ENCODE data around the gene SH3D21.

Gene SH3D21

GRCh38 chr1:36343651-36344394, 37.7 kb downstream of the SH3D21 start:
- H4K8ac ChIP-seq (ENCODE audit: low read length) = no peak overlapping the region
- no peak overlapping the region for H2BK15ac ChIP-seq (ENCODE audit: low read depth, poor library complexity, severe bottlenecking)
- peak overlapping the region; percentile 3 for H4K91ac ChIP-seq (ENCODE audit: low read length)
- H2AK5ac ChIP-seq (ENCODE audit: low read length, severe bottlenecking) = peak overlapping the region; percentile 17
- H3K23ac ChIP-seq (ENCODE audit: low read length in 2 of 2) = no peak overlapping the region
- H3K18ac ChIP-seq (ENCODE audit: low read depth in 1 of 2, low read length in 2 of 2) = peak overlapping the region in 1 of 2 experiments; percentile 42
- H2BK12ac ChIP-seq (ENCODE audit: low read length in 2 of 2) = no peak overlapping the region
- H2AFZ ChIP-seq (ENCODE audit: low read depth, low read length) = no peak overlapping the region
- no peak overlapping the region for H3K4me3 ChIP-seq (ENCODE audit: insufficient read depth in 1 of 2, low read depth in 1 of 2, low read length in 2 of 2)
- H2BK5ac ChIP-seq (ENCODE audit: low read depth, low read length, poor library complexity, severe bottlenecking) = no peak overlapping the region
- peaks cover 87 to 89% of the 10 kb centered on the region in 2 experiments for H3K36me3 ChIP-seq (ENCODE audit: control insufficient read depth in 1 of 2, insufficient read depth in 2 of 2, low read depth in 1 of 2, low read length in 2 of 2)
- H3K4me1 ChIP-seq (ENCODE audit: control insufficient read depth, insufficient read depth, low read depth, low read length) = peaks cover 31% of the 10 kb centered on the region
- no peak overlapping the region for H3K27ac ChIP-seq (ENCODE audit: low read length, poor library complexity, severe bottlenecking)
- H3K4me2 ChIP-seq (ENCODE audit: low read length, poor library complexity, severe bottlenecking) = no peak overlapping the region
- 97% methylated on average over 24 of the region's 24 CpGs for WGBS
- no peaks in the 10 kb centered on the region for H3K9me3 ChIP-seq (ENCODE audit: control insufficient read depth, low read length)
- H3K14ac ChIP-seq (ENCODE audit: low read length in 2 of 2) = peak overlapping the region in 1 of 2 experiments; percentile 26
- H2BK120ac ChIP-seq (ENCODE audit: low read depth, low read length) = no peak overlapping the region
- H3K9ac ChIP-seq (ENCODE audit: low read length) = peak overlapping the region; percentile 65
- peaks cover 33% of the 10 kb centered on the region for H3K79me1 ChIP-seq (replicated peaks; ENCODE audit: low read length, poor library complexity, severe bottlenecking)
- H3K4ac ChIP-seq (ENCODE audit: low read depth in 1 of 2, low read length in 2 of 2) = no peak overlapping the region
- no peak for DNase-seq
- H3K27me3 ChIP-seq (ENCODE audit: control insufficient read depth in 1 of 2, insufficient read depth in 1 of 2, low read length in 2 of 2) = no peaks in the 10 kb centered on the region

- H2BK12ac ChIP-seq (ENCODE audit: low read length in 2 of 2) = no peak overlapping the region
- H2AFZ ChIP-seq (ENCODE audit: low read depth, low read length) = no peak overlapping the region
- no peak overlapping the region for H4K8ac ChIP-seq (ENCODE audit: low read length)
- no peak overlapping the region for H2BK5ac ChIP-seq (ENCODE audit: low read depth, low read length, poor library complexity, severe bottlenecking)
- H3K4me1 ChIP-seq (ENCODE audit: control insufficient read depth, insufficient read depth, low read depth, low read length) = peaks cover 32% of the 10 kb centered on the region
- H3K79me1 ChIP-seq (replicated peaks; ENCODE audit: low read length, poor library complexity, severe bottlenecking) = peaks cover 36% of the 10 kb centered on the region
- H2BK120ac ChIP-seq (ENCODE audit: low read depth, low read length) = no peak overlapping the region
- no peaks in the 10 kb centered on the region for H3K9me3 ChIP-seq (ENCODE audit: control insufficient read depth, low read length)
- H4K91ac ChIP-seq (ENCODE audit: low read length) = peak overlapping the region; percentile 3
- no peaks in the 10 kb centered on the region for H3K27me3 ChIP-seq (ENCODE audit: control insufficient read depth in 1 of 2, insufficient read depth in 1 of 2, low read length in 2 of 2)
- no peak overlapping the region for H2AK5ac ChIP-seq (ENCODE audit: low read length, severe bottlenecking)
- H3K18ac ChIP-seq (ENCODE audit: low read depth in 1 of 2, low read length in 2 of 2) = no peak overlapping the region
- H3K9ac ChIP-seq (ENCODE audit: low read length) = no peak overlapping the region
- no peak overlapping the region for H3K27ac ChIP-seq (ENCODE audit: low read length, poor library complexity, severe bottlenecking)
- no peak overlapping the region for H3K4me3 ChIP-seq (ENCODE audit: insufficient read depth in 1 of 2, low read depth in 1 of 2, low read length in 2 of 2)
- 96% methylated on average over 8 of the region's 8 CpGs for WGBS
- H3K36me3 ChIP-seq (ENCODE audit: control insufficient read depth in 1 of 2, insufficient read depth in 2 of 2, low read depth in 1 of 2, low read length in 2 of 2) = peaks cover 86 to 88% of the 10 kb centered on the region in 2 experiments
- no peak overlapping the region for H3K4me2 ChIP-seq (ENCODE audit: low read length, poor library complexity, severe bottlenecking)
- H3K4ac ChIP-seq (ENCODE audit: low read depth in 1 of 2, low read length in 2 of 2) = no peak overlapping the region
- DNase-seq = no peak
- no peak overlapping the region for H2BK15ac ChIP-seq (ENCODE audit: low read depth, poor library complexity, severe bottlenecking)
- H3K14ac ChIP-seq (ENCODE audit: low read length in 2 of 2) = no peak overlapping the region
- H3K23ac ChIP-seq (ENCODE audit: low read length in 2 of 2) = no peak overlapping the region
Measured at GRCh38 chr1:36344395-36344680, 38.2 kb downstream of the SH3D21 start.

- H2AK5ac ChIP-seq (ENCODE audit: low read length, severe bottlenecking) = no peak overlapping the region
- no peak for DNase-seq
- no peak overlapping the region for H2BK12ac ChIP-seq (ENCODE audit: low read length in 2 of 2)
Measured at GRCh38 chr1:36345353-36345752, 39.2 kb downstream of the SH3D21 start.

GRCh38 chr1:36346741-36347370, 40.7 kb downstream of the SH3D21 start:
- Histone ChIP-seq H2BK5ac (ENCODE audit: low read depth, low read length, poor library complexity, severe bottlenecking) (no peak overlapping the region), H2BK12ac (ENCODE audit: low read length in 2 of 2) (no peak overlapping the region), H4K8ac (ENCODE audit: low read length) (no peak overlapping the region), H3K27me3 (ENCODE audit: control insufficient read depth in 1 of 2, insufficient read depth in 1 of 2, low read length in 2 of 2) (no peaks in the 10 kb centered on the region), H2BK120ac (ENCODE audit: low read depth, low read length) (no peak overlapping the region), H2AK5ac (ENCODE audit: low read length, severe bottlenecking) (no peak overlapping the region), H2AFZ (ENCODE audit: low read depth, low read length) (no peak overlapping the region), H3K27ac (ENCODE audit: low read length, poor library complexity, severe bottlenecking) (no peak overlapping the region), H3K9me3 (ENCODE audit: control insufficient read depth, low read length) (no peaks in the 10 kb centered on the region), H3K79me1 (replicated peaks; ENCODE audit: low read length, poor library complexity, severe bottlenecking) (peaks cover 34% of the 10 kb centered on the region), H3K4ac (ENCODE audit: low read depth in 1 of 2, low read length in 2 of 2) (no peak overlapping the region), H3K23ac (ENCODE audit: low read length in 2 of 2) (no peak overlapping the region), H3K4me2 (ENCODE audit: low read length, poor library complexity, severe bottlenecking) (no peak overlapping the region), H3K18ac (ENCODE audit: low read depth in 1 of 2, low read length in 2 of 2) (no peak overlapping the region), H4K91ac (ENCODE audit: low read length) (peak overlapping the region; percentile 22), H3K4me1 (ENCODE audit: control insufficient read depth, insufficient read depth, low read depth, low read length) (peaks cover 47% of the 10 kb centered on the region), H3K9ac (ENCODE audit: low read length) (no peak overlapping the region), H3K14ac (ENCODE audit: low read length in 2 of 2) (no peak overlapping the region), H3K36me3 (ENCODE audit: control insufficient read depth in 1 of 2, insufficient read depth in 2 of 2, low read depth in 1 of 2, low read length in 2 of 2) (peaks cover 65 to 71% of the 10 kb centered on the region in 2 experiments), H2BK15ac (ENCODE audit: low read depth, poor library complexity, severe bottlenecking) (no peak overlapping the region), H3K4me3 (ENCODE audit: insufficient read depth in 1 of 2, low read depth in 1 of 2, low read length in 2 of 2) (no peak overlapping the region)
- no peak for DNase-seq
- 91% methylated on average over 8 of the region's 8 CpGs for WGBS

More at GRCh38 chr1:36345353-36345752, 39.2 kb downstream of the SH3D21 start:
- no peak overlapping the region for H2BK15ac ChIP-seq (ENCODE audit: low read depth, poor library complexity, severe bottlenecking)
- no peak overlapping the region for H3K4ac ChIP-seq (ENCODE audit: low read depth in 1 of 2, low read length in 2 of 2)
- no peak overlapping the region for H3K18ac ChIP-seq (ENCODE audit: low read depth in 1 of 2, low read length in 2 of 2)
- no peak overlapping the region for H2BK120ac ChIP-seq (ENCODE audit: low read depth, low read length)
- no peak overlapping the region for H3K9ac ChIP-seq (ENCODE audit: low read length)
- no peak overlapping the region for H3K4me3 ChIP-seq (ENCODE audit: insufficient read depth in 1 of 2, low read depth in 1 of 2, low read length in 2 of 2)
- H3K36me3 ChIP-seq (ENCODE audit: control insufficient read depth in 1 of 2, insufficient read depth in 2 of 2, low read depth in 1 of 2, low read length in 2 of 2) = peaks cover 80 to 83% of the 10 kb centered on the region in 2 experiments
- H3K23ac ChIP-seq (ENCODE audit: low read length in 2 of 2) = no peak overlapping the region
- H3K79me1 ChIP-seq (replicated peaks; ENCODE audit: low read length, poor library complexity, severe bottlenecking) = peaks cover 34% of the 10 kb centered on the region
- H2AFZ ChIP-seq (ENCODE audit: low read depth, low read length) = no peak overlapping the region
- no peak overlapping the region for H3K27ac ChIP-seq (ENCODE audit: low read length, poor library complexity, severe bottlenecking)
- H4K91ac ChIP-seq (ENCODE audit: low read length) = no peak overlapping the region
- WGBS = 95% methylated on average over 7 of the region's 7 CpGs
- H3K4me2 ChIP-seq (ENCODE audit: low read length, poor library complexity, severe bottlenecking) = no peak overlapping the region
- no peak overlapping the region for H2BK5ac ChIP-seq (ENCODE audit: low read depth, low read length, poor library complexity, severe bottlenecking)
- H3K27me3 ChIP-seq (ENCODE audit: control insufficient read depth in 1 of 2, insufficient read depth in 1 of 2, low read length in 2 of 2) = no peaks in the 10 kb centered on the region
- peaks cover 34% of the 10 kb centered on the region for H3K4me1 ChIP-seq (ENCODE audit: control insufficient read depth, insufficient read depth, low read depth, low read length)
- H3K14ac ChIP-seq (ENCODE audit: low read length in 2 of 2) = no peak overlapping the region
- no peaks in the 10 kb centered on the region for H3K9me3 ChIP-seq (ENCODE audit: control insufficient read depth, low read length)
- H4K8ac ChIP-seq (ENCODE audit: low read length) = no peak overlapping the region
